Endothelial cell of umbilical vein (primary cell): ENCODE results near the gene CASKIN1. TPM values are rescaled to one million over a fixed set of nuclear protein-coding genes. Genes with fewer than 3 reads are reported as not detected.

Source experiments
- BruUV-seq: library from RNA; stranded (reverse); fragments of 400-500 nt; replicated peaks from 2 replicates; lab custom pipeline; 2021; lab: Mats Ljungman, UMichigan
- CTCF ChIA-PET: fragments of 300-600, 350-600 bp; sonication (Branson Sonifier 250); formaldehyde crosslinking; loops from one replicate; lab custom pipeline; 2021; ENCODE audit warnings: antibody characterized with exemption, inconsistent platforms; lab: Charles Lee
- POLR2A ChIA-PET: fragments of 300-600, 350-600 bp; sonication (Branson Sonifier 250); formaldehyde crosslinking; loops from one replicate; lab custom pipeline; 2021; ENCODE audit warnings: antibody characterized with exemption, inconsistent platforms; lab: Charles Lee
- DNase-seq: peaks from one replicate; pipeline ENCODE4 v3.0.0-alpha.2; 2011; ENCODE audit warnings: low read depth, low spot score
- FAIRE-seq: peaks from 2 replicates; lab custom pipeline; 2011; peaks lifted over from hg19 to GRCh38; lab: Jason Lieb, UNC
- H2AFZ ChIP-seq: 2 replicates; pipeline ENCODE4 v1.6.0; 2012; ENCODE audit warnings: low read depth, low read length, control low read depth, inconsistent platforms
- H3K27ac ChIP-seq: 2 replicates; pipeline ENCODE4 v1.5.1; 2011; ENCODE audit warnings: low read depth, mild to moderate bottlenecking, control low read depth, low read length, moderate library complexity; ENCODE audit not compliant: insufficient read depth
- H3K27me3 ChIP-seq, 2 experiments: 2 replicates each; pipeline versions ENCODE4 v1.6.0 to v1.6.1; 2011; ENCODE audit warnings: low read length in 2 of 2, mixed read lengths in 1 of 2; ENCODE audit not compliant: control insufficient read depth in 2 of 2, insufficient read depth in 2 of 2
- H3K36me3 ChIP-seq, 2 experiments: 2 replicates in 1 of 2; 3 replicates in 1 of 2; pipeline ENCODE4 v1.5.1; 2011; ENCODE audit warnings: low read length in 2 of 2, mild to moderate bottlenecking in 1 of 2, moderate library complexity in 1 of 2; ENCODE audit not compliant: control insufficient read depth in 2 of 2, insufficient read depth in 2 of 2; ENCODE audit errors: extremely low read depth in 1 of 2
- H3K4me1 ChIP-seq: 3 replicates; pipeline ENCODE4 v1.5.1; 2011; ENCODE audit warnings: mild to moderate bottlenecking, low read length; ENCODE audit not compliant: control insufficient read depth, insufficient read depth; ENCODE audit errors: extremely low read depth
- H3K4me2 ChIP-seq: 2 replicates; pipeline ENCODE4 v1.6.1; 2011; ENCODE audit warnings: low read length, control low read depth, mixed read lengths; ENCODE audit not compliant: insufficient read depth
- H3K4me3 ChIP-seq, 3 experiments: fragments of 200-600 bp in 1 of 3; sonication (generic), shearing (Covaris generic) in 1 of 3; replicated peaks in 1 of 3; 2 replicates each; pipeline ENCODE4 v1.5.1; 2011 to 2016; ENCODE audit warnings: control low read depth in 3 of 3, low read length in 3 of 3, mild to moderate bottlenecking in 2 of 3, inconsistent platforms in 1 of 3, low read depth in 1 of 3, moderate library complexity in 1 of 3; ENCODE audit not compliant: insufficient read depth in 1 of 3
- H3K79me2 ChIP-seq: 2 replicates; pipeline ENCODE4 v1.6.0; 2012; ENCODE audit warnings: low read length, inconsistent platforms; ENCODE audit not compliant: control insufficient read depth, insufficient read depth
- H3K9ac ChIP-seq: replicated peaks from 2 replicates; pipeline ENCODE3; 2011; ENCODE audit warnings: low read length, control low read depth; ENCODE audit not compliant: insufficient read depth; ENCODE audit errors: extremely low read depth
- H3K9me1 ChIP-seq: replicated peaks from 3 replicates; pipeline ENCODE4 v1.6.0; 2011; ENCODE audit warnings: mild to moderate bottlenecking, low read length; ENCODE audit not compliant: control insufficient read depth, insufficient read depth; ENCODE audit errors: extremely low read depth
- H3K9me3 ChIP-seq: replicated peaks from 2 replicates; pipeline ENCODE4 v1.5.1; 2012; ENCODE audit warnings: low read length, inconsistent platforms; ENCODE audit not compliant: control insufficient read depth, insufficient read depth
- H4K20me1 ChIP-seq: replicated peaks from 2 replicates; pipeline ENCODE3; 2011; ENCODE audit warnings: mild to moderate bottlenecking, low read length; ENCODE audit not compliant: control insufficient read depth, insufficient read depth; ENCODE audit errors: extremely low read depth
- CTCF ChIP-seq, 2 donors: IDR thresholded peaks; 1 replicate in 1 of 2; 2 replicates in 1 of 2; pipeline ENCODE4 v1.5.1; 2011; ENCODE audit warnings: low read length in 2 of 2, mild to moderate bottlenecking in 2 of 2, moderate library complexity in 2 of 2, control low read depth in 1 of 2, inconsistent platforms in 1 of 2, low read depth in 1 of 2; ENCODE audit not compliant: insufficient read depth in 1 of 2; ENCODE audit errors: extremely low read depth in 1 of 2
- EZH2 ChIP-seq: IDR thresholded peaks from 2 replicates; pipeline ENCODE4 v1.6.1; 2012; ENCODE audit warnings: borderline replicate concordance, low read depth, mild to moderate bottlenecking, moderate library complexity, low read length, inconsistent platforms; ENCODE audit not compliant: severe bottlenecking
- FOS ChIP-seq: IDR thresholded peaks from 2 replicates; pipeline ENCODE4 v1.6.1; 2011; ENCODE audit warnings: mild to moderate bottlenecking, low read length, moderate library complexity, borderline replicate concordance; ENCODE audit not compliant: insufficient read depth
- GATA2 ChIP-seq: IDR thresholded peaks from 2 replicates; pipeline ENCODE4 v1.7.0; 2011; ENCODE audit warnings: low read depth, mild to moderate bottlenecking, moderate library complexity, mixed read lengths, low read length; ENCODE audit not compliant: insufficient read length, insufficient read depth
- JUN ChIP-seq: IDR thresholded peaks from 2 replicates; pipeline ENCODE4 v1.6.1; 2011; ENCODE audit warnings: borderline replicate concordance, low read depth; ENCODE audit not compliant: insufficient read length, insufficient read depth
- MAX ChIP-seq: IDR thresholded peaks from 2 replicates; pipeline ENCODE4 v1.6.1; 2011; ENCODE audit not compliant: insufficient read depth, insufficient read length
- MYC ChIP-seq: IDR thresholded peaks from one replicate; pipeline ENCODE4 v1.6.1; 2011; ENCODE audit warnings: mild to moderate bottlenecking, low read depth, low read length
- POLR2A ChIP-seq: IDR thresholded peaks from 2 replicates; pipeline ENCODE4 v1.6.1; 2012; ENCODE audit warnings: low read depth, mild to moderate bottlenecking, control low read depth, low read length
- POLR2AphosphoS5 ChIP-seq: IDR thresholded peaks from 2 replicates; pipeline ENCODE4 v1.6.1; 2012; ENCODE audit warnings: low read depth, mild to moderate bottlenecking, control low read depth, low read length, moderate library complexity; ENCODE audit not compliant: insufficient read depth
- dilution Hi-C: fragments of 300-500 bp; cut with MboI; formaldehyde crosslinking; loops from one replicate; pipeline ENCODE4 v1.15.0; 2019; ENCODE audit warnings: low sequenced_read_pairs; ENCODE audit not compliant: extremely low pct_ligation_motif_present
- intact Hi-C: fragments of 100-400 bp; cut with micrococcal nuclease; formaldehyde crosslinking; loops from one replicate; pipeline ENCODE4 v1.10.0; 2022
- polyA plus RNA-seq, 4 experiments: library from polyadenylated mRNA; depleted of rRNA in 3 of 4; stranded (reverse) in 3 of 4; unstranded in 1 of 4; fragments of >200 nt; gene quantifications; 2 replicates each; pipeline versions ENCODE4 v1.2.1 to v1.2.3, GENCODE V29; 2011 to 2012; ENCODE audit warnings: missing spikeins in 1 of 4
- total RNA-seq: library from RNA; stranded (reverse); gene quantifications from 2 replicates; pipeline ENCODE4 v1.2.3, GENCODE V29; 2021

Gene CASKIN1
- total and polyA plus RNA-seq, 2 donors (not counting 3 experiments of a cell fraction or from before 2014, with no cell fraction given), result 0.11 to 0.58 TPM

GRCh38 chr16:2163211-2163881 is 33.1 kb downstream of the CASKIN1 start:
- POLR2A ChIA-PET, result no interaction called here
- no TSS peak for BruUV-seq
- Histone ChIP-seq H3K27me3 (no peaks in the 10 kb centered on the region), H3K79me2 (peaks cover 75% of the 10 kb centered on the region), H3K9ac (no peak overlapping the region), H3K4me3 (no peak overlapping the region), H2AFZ (no peak overlapping the region), H3K4me2 (no peak overlapping the region), H3K9me3 (no peaks in the 10 kb centered on the region), H4K20me1 (no peaks in the 10 kb centered on the region), H3K27ac (no peak overlapping the region), H3K9me1 (no peaks in the 10 kb centered on the region), H3K36me3 (peaks cover 5 to 29% of the 10 kb centered on the region in 2 experiments), H3K4me1 (peaks cover 19% of the 10 kb centered on the region)
- intact Hi-C loops (no loop called here), dilution Hi-C loops (loop anchor here (25.0 kb wide), 1 partner anchor 126 kb away; the partner anchor contains the start of genes NHERF2, NTHL1 and TSC2)
- DNase-seq (no peak), FAIRE-seq (no peak)
- CTCF ChIA-PET, result no interaction called here
- no peak for TF ChIP-seq POLR2A
- no peak for TF ChIP-seq EZH2
- TF ChIP-seq POLR2AphosphoS5, result no peak
- no peak for TF ChIP-seq FOS
- TF ChIP-seq CTCF (IDR thresholded peaks at IDR 0.05; ENCODE audit: extremely low read depth in 1 of 2, insufficient read depth in 1 of 2, low read depth in 1 of 2, low read length in 2 of 2), result no peak
- no peak for TF ChIP-seq MAX
- no peak for TF ChIP-seq GATA2
- TF ChIP-seq MYC, result no peak
- TF ChIP-seq JUN, result no peak
